ENCODE results near the gene PNPLA7. TPM values are rescaled to one million over a fixed set of nuclear protein-coding genes. Genes with fewer than 3 reads are reported as not detected.

PNPLA7 gene
- total and polyA plus RNA-seq, 4 donors, result 0.75 to 6.5 (median 2.1) TPM

DNA sequence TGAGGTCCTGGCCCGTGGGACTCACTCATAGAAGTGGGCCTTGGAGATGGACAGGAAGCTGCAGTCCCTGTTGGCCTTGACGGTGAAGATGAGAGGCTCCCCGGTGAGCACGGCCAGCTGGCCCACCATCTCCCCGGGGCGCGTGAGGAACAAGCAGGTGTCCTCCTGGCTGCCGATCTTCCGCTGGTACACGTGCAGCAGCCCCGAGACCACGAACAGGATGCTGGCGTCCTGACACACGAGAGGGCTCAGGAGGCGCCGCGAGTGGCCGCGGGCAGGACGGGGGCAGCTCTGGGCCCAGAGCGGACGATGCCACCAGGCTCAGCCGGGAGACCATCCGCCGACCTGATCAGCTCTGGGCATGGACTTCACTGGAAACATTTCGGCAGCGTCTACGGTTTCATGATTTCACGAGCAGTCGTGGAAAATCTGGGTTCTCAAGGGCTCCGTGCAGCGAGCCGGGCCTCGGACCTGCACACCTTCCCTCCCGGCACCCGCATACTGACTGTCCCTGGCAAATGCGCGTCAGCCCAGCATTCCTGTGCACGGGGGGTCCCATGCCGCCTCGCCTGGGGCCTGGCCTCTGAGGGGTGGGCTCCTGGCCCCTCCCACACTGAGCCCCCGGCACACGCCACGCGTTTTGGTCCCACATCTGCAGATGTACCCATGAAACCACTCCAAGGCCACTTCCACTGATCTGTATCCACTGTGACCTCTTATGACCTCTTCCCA lies 49.4 kb downstream of the PNPLA7 start:
- no peaks in the 10 kb centered on the region for H3K4me1 ChIP-seq (ENCODE audit: control insufficient read depth in 4 of 4, insufficient read depth in 4 of 4, low read length in 3 of 4)
- H3K4me3 ChIP-seq (ENCODE audit: low read depth in 1 of 3, low read length in 3 of 3), result no peak overlapping the region
- no peaks in the 10 kb centered on the region for H3K27me3 ChIP-seq (ENCODE audit: control insufficient read depth in 4 of 4, insufficient read depth in 4 of 4, low read length in 3 of 4)
- no peak overlapping the region for H3K27ac ChIP-seq (ENCODE audit: low read depth in 1 of 2, low read length in 2 of 2)
- H3K9me3 ChIP-seq (ENCODE audit: control insufficient read depth in 4 of 4, low read length in 3 of 4), result no peaks in the 10 kb centered on the region
- DNase-seq (ENCODE audit: low spot score), result no peak
- 92% methylated on average over 45 of the region's 45 CpGs for WGBS
- no peak overlapping the region for H3K9ac ChIP-seq (ENCODE audit: low read depth in 1 of 2, low read length in 2 of 2)
- H3K36me3 ChIP-seq (ENCODE audit: control insufficient read depth in 4 of 4, insufficient read depth in 3 of 4, low read depth in 1 of 4, low read length in 3 of 4), result peaks cover 0 to 26% (median 2%) of the 10 kb centered on the region in 4 donors
- TF ChIP-seq JUND (IDR thresholded peaks at IDR 0.05) (no peak), YY1 (IDR thresholded peaks at IDR 0.05) (no peak), RAD21 (IDR thresholded peaks at IDR 0.05) (no peak), TAF1 (conservative IDR thresholded peaks at IDR 0.05) (no peak), MAX (IDR thresholded peaks at IDR 0.05) (no peak), HNF4A (conservative IDR thresholded peaks at IDR 0.05) (no peak), FOXA2 (IDR thresholded peaks at IDR 0.05) (no peak)
- TF ChIP-seq, protein P1, sequence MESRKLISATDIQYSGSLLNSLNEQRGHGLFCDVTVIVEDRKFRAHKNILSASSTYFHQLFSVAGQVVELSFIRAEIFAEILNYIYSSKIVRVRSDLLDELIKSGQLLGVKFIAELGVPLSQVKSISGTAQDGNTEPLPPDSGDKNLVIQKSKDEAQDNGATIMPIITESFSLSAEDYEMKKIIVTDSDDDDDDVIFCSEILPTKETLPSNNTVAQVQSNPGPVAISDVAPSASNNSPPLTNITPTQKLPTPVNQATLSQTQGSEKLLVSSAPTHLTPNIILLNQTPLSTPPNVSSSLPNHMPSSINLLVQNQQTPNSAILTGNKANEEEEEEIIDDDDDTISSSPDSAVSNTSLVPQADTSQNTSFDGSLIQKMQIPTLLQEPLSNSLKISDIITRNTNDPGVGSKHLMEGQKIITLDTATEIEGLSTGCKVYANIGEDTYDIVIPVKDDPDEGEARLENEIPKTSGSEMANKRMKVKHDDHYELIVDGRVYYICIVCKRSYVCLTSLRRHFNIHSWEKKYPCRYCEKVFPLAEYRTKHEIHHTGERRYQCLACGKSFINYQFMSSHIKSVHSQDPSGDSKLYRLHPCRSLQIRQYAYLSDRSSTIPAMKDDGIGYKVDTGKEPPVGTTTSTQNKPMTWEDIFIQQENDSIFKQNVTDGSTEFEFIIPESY (IDR thresholded peaks at IDR 0.05), result no peak

- WGBS, result 96% methylated on average over 36 of the region's 36 CpGs
- Histone ChIP-seq H3K9ac (ENCODE audit: low read depth in 1 of 2, low read length in 2 of 2) (no peak overlapping the region), H3K9me3 (ENCODE audit: control insufficient read depth in 4 of 4, low read length in 3 of 4) (no peaks in the 10 kb centered on the region), H3K4me1 (ENCODE audit: control insufficient read depth in 4 of 4, insufficient read depth in 4 of 4, low read length in 3 of 4) (no peaks in the 10 kb centered on the region), H3K27ac (ENCODE audit: low read depth in 1 of 2, low read length in 2 of 2) (no peak overlapping the region), H3K27me3 (ENCODE audit: control insufficient read depth in 4 of 4, insufficient read depth in 4 of 4, low read length in 3 of 4) (no peaks in the 10 kb centered on the region), H3K36me3 (ENCODE audit: control insufficient read depth in 4 of 4, insufficient read depth in 3 of 4, low read depth in 1 of 4, low read length in 3 of 4) (peaks cover 0 to 26% (median 2%) of the 10 kb centered on the region in 4 donors), H3K4me3 (ENCODE audit: low read depth in 1 of 3, low read length in 3 of 3) (no peak overlapping the region)
- TF ChIP-seq FOXA2 (IDR thresholded peaks at IDR 0.05), result no peak
- no peak for TF ChIP-seq RXRA (IDR thresholded peaks at IDR 0.05)
- TF ChIP-seq HNF4A (conservative IDR thresholded peaks at IDR 0.05), result no peak
- no peak for TF ChIP-seq EGR1 (IDR thresholded peaks at IDR 0.05; ENCODE audit: low read depth in 2 of 2)
- no peak for TF ChIP-seq RAD21 (IDR thresholded peaks at IDR 0.05)
- no peak for TF ChIP-seq JUND (IDR thresholded peaks at IDR 0.05)
- TF ChIP-seq HNF4G (IDR thresholded peaks at IDR 0.05), result no peak
- no peak for TF ChIP-seq NR2F2 (IDR thresholded peaks at IDR 0.05)
- TF ChIP-seq, protein P2, sequence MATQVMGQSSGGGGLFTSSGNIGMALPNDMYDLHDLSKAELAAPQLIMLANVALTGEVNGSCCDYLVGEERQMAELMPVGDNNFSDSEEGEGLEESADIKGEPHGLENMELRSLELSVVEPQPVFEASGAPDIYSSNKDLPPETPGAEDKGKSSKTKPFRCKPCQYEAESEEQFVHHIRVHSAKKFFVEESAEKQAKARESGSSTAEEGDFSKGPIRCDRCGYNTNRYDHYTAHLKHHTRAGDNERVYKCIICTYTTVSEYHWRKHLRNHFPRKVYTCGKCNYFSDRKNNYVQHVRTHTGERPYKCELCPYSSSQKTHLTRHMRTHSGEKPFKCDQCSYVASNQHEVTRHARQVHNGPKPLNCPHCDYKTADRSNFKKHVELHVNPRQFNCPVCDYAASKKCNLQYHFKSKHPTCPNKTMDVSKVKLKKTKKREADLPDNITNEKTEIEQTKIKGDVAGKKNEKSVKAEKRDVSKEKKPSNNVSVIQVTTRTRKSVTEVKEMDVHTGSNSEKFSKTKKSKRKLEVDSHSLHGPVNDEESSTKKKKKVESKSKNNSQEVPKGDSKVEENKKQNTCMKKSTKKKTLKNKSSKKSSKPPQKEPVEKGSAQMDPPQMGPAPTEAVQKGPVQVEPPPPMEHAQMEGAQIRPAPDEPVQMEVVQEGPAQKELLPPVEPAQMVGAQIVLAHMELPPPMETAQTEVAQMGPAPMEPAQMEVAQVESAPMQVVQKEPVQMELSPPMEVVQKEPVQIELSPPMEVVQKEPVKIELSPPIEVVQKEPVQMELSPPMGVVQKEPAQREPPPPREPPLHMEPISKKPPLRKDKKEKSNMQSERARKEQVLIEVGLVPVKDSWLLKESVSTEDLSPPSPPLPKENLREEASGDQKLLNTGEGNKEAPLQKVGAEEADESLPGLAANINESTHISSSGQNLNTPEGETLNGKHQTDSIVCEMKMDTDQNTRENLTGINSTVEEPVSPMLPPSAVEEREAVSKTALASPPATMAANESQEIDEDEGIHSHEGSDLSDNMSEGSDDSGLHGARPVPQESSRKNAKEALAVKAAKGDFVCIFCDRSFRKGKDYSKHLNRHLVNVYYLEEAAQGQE (IDR thresholded peaks at IDR 0.05), result no peak
- TF ChIP-seq, protein P1 (IDR thresholded peaks at IDR 0.05), result no peak
- no peak for TF ChIP-seq SP1 (IDR thresholded peaks at IDR 0.05)
- no peak for TF ChIP-seq FOXA1 (IDR thresholded peaks at IDR 0.05)
- TF ChIP-seq ATF3 (IDR thresholded peaks at IDR 0.05), result no peak
- DNase-seq (ENCODE audit: low spot score), result no peak
Measured at GRCh38 chr9:137499858-137500661, 50.1 kb downstream of the PNPLA7 start.
